Neural cell (in vitro differentiated cells): ENCODE results near the gene IGSF3.
"Not testable (repeated sequence)": the region's sequence is repeated elsewhere in the genome, so short reads cannot be mapped to it uniquely, and the experiment has no call there.

Experiments used
- CTCF ChIP-seq: fragments of 450-650 bp; IDR thresholded peaks from 2 replicates; pipeline ENCODE4 v1.5.1; 2014; ENCODE audit warnings: antibody characterized with exemption, mild to moderate bottlenecking, moderate library complexity; ENCODE audit not compliant: poor library complexity, severe bottlenecking
- EP300 ChIP-seq: fragments of 450-650 bp; conservative IDR thresholded peaks from 2 replicates; pipeline ENCODE4 v1.6.1; 2014; ENCODE audit warnings: antibody characterized with exemption, mild to moderate bottlenecking, moderate library complexity; ENCODE audit not compliant: poor library complexity, severe bottlenecking
- EZH2 ChIP-seq: fragments of 200-600, 300-800 bp; shearing (Covaris generic), sonication (generic); IDR thresholded peaks from 2 replicates; pipeline ENCODE4 v1.6.1; 2014; ENCODE audit warnings: antibody characterized with exemption, low read length, borderline replicate concordance, mild to moderate bottlenecking; ENCODE audit not compliant: insufficient read depth, poor library complexity, severe bottlenecking
- POLR2AphosphoS5 ChIP-seq: IDR thresholded peaks from 2 replicates; pipeline ENCODE4 v1.6.1; 2012
- REST ChIP-seq: IDR thresholded peaks from 2 replicates; pipeline ENCODE4 v1.6.1; 2012; ENCODE audit warnings: borderline replicate concordance
- SMC3 ChIP-seq: fragments of 450-650 bp; conservative IDR thresholded peaks from 2 replicates; pipeline ENCODE4 v1.6.1; 2014; ENCODE audit warnings: antibody characterized with exemption, mild to moderate bottlenecking, moderate library complexity; ENCODE audit not compliant: poor library complexity

GRCh38 chr1:116644993-116645392 lies 22.5 kb downstream of the IGSF3 start:
- not testable (repeated sequence) for TF ChIP-seq EP300, REST, CTCF, POLR2AphosphoS5, SMC3, EZH2
